Measurements from ENCODE around the gene ABCE1.

ABCE1 gene

DNA sequence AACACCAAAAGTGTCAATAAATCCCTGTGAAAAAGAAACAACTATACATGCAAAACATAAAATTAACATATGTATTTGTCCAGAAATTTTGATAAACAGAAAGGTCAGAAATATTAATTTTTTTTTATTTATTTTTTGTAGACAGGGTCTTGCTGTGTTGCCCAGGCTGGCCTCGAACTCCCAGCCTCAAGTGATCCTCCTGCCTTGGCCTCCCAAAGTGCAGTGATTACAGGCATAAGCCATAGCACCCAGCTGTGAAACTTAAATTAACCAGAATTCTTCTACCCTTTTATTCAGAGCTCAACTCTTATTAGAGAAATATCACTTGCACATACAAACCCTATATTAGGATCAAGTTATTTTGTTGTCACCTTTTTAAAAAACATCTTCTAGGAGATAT, 16.4 kb upstream of the ABCE1 start:
- H3K4me3 ChIP-seq (ENCODE audit: control insufficient read depth, low read depth, low read length) = no peak overlapping the region
- no peak for DNase-seq (ENCODE audit: low read depth)
- TF ChIP-seq, protein P1, sequence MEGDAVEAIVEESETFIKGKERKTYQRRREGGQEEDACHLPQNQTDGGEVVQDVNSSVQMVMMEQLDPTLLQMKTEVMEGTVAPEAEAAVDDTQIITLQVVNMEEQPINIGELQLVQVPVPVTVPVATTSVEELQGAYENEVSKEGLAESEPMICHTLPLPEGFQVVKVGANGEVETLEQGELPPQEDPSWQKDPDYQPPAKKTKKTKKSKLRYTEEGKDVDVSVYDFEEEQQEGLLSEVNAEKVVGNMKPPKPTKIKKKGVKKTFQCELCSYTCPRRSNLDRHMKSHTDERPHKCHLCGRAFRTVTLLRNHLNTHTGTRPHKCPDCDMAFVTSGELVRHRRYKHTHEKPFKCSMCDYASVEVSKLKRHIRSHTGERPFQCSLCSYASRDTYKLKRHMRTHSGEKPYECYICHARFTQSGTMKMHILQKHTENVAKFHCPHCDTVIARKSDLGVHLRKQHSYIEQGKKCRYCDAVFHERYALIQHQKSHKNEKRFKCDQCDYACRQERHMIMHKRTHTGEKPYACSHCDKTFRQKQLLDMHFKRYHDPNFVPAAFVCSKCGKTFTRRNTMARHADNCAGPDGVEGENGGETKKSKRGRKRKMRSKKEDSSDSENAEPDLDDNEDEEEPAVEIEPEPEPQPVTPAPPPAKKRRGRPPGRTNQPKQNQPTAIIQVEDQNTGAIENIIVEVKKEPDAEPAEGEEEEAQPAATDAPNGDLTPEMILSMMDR (IDR thresholded peaks at IDR 0.05; ENCODE audit: control insufficient read depth, insufficient read depth, low read depth, low read length, missing control alignments) = no peak

DNA sequence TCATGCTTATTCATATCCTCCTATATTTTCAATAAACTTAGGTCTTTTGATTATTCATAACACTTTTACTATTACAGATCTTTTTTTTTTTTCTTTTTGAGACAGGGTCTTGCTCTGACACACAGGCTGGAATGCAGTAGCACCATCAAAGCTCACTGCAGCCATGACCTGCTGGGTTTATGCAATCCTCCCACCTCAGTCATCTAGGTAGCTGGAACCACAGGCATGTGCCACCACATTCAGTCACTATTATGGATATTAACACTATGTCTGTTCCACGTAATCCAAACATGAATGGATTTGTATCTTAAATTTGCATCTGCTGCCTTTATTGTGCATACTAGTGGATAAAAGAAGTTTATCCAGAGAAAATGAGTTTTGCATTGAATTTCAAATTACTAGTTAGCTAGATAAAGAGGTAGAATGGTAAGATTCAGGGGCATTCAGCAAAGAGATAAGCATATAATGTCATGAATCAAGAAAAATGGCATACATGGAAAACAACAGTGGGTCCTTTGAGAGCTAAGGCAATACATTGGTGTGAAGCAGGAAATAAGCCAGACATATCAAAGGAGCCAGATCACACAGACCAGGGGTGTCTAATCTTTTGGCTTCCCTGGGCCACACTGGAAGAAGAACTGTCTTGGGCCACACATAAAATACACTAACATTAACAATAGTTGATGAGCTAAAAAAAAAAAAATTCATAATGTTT, 14.1 kb upstream of the ABCE1 start:
- no peak for DNase-seq (ENCODE audit: low read depth)
- H3K4me3 ChIP-seq (ENCODE audit: control insufficient read depth, low read depth, low read length) = no peak overlapping the region
- TF ChIP-seq, protein P1 (IDR thresholded peaks at IDR 0.05; ENCODE audit: control insufficient read depth, insufficient read depth, low read depth, low read length, missing control alignments) = no peak

DNA sequence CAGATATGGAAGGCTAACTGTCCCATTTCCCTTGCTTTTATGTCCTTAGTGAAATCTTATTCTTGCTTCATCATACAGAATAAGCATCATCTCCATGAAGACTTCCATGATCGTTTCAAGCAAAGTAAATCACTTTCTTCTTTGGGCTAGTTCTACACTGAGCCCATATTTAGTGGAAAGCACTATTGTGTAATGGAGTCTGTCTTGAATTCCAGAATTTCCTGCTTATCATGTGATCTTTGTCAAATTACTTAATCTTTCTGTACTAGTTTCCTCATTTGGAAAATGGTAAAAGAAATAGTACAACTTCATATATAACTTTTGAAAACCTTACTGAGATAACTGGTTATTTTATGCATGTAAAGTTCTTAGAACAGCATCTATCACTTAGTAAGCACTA, 7.7 kb upstream of the ABCE1 start:
- TF ChIP-seq, protein P1 (IDR thresholded peaks at IDR 0.05; ENCODE audit: control insufficient read depth, insufficient read depth, low read depth, low read length, missing control alignments) = no peak
- no peak for DNase-seq (ENCODE audit: low read depth)
- H3K4me3 ChIP-seq (ENCODE audit: control insufficient read depth, low read depth, low read length) = no peak overlapping the region

DNA sequence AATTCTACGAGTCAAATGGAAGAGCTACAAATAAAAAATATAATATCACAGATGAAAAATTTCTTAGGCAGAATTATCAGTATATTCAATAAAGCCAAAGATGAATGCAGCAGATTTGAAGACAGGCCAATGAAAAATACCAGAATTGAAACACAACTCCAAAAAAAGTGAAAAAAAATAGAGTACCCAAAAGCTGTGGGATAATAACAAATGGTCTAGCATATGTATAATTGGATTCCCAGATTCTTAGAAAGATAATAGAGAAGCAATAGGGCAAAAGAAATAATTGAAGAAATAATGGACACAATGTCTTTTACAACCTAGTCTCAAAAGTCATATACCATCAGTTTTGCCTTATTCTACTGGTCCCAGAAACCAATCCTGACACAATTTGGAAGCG, 4.5 kb upstream of the ABCE1 start:
- no peak overlapping the region for H3K4me3 ChIP-seq (ENCODE audit: control insufficient read depth, low read depth, low read length)
- no peak for DNase-seq (ENCODE audit: low read depth)
- TF ChIP-seq, protein P1 (IDR thresholded peaks at IDR 0.05; ENCODE audit: control insufficient read depth, insufficient read depth, low read depth, low read length, missing control alignments) = no peak

DNA sequence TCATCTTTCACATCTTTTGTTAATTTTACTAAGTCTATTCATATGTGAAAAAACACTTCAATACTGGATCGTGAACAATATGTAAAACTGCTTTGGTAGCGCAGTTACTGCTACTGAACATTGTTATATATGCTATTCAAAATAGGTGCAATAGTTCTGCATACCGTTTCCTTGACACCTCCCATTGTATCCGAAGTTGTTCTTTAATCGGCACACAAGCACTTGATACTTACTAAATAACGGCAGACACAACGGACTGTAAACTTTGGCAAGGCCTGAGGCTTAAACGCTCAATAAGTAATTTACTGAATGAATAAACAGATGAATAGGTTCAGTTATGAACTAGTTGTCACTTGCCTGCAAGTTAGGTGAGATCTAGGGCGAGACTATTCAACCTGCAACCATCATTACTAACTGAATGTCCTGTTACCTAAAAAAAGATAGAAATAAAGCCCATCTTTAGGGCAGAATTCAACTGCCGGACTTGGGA, 735 bp upstream of the ABCE1 start:
- TF ChIP-seq, protein P1 (IDR thresholded peaks at IDR 0.05; ENCODE audit: control insufficient read depth, insufficient read depth, low read depth, low read length, missing control alignments) = no peak
- H3K4me3 ChIP-seq (ENCODE audit: control insufficient read depth, low read depth, low read length) = peak overlapping the region; percentile 72
- DNase-seq (ENCODE audit: low read depth) = no peak

DNA sequence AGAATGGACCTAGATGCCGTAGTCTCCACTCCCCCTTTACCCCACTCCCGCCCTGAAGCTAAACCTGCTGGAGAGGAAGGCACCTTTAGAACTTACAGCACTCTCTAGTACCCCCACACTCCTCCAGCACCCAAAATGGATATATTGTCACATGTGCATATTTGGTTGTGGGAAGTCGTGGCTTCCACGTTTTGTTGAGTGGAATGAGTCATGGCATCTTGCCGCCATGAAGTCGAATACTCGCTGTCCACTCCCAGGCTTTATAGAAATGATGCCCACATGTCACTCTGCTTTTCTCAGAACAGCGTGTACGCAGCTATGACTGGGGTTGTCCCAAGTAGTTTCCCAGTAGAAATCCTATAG, 545 bp downstream of the ABCE1 start:
- DNase-seq (ENCODE audit: low read depth) = no peak
- TF ChIP-seq, protein P1 (IDR thresholded peaks at IDR 0.05; ENCODE audit: control insufficient read depth, insufficient read depth, low read depth, low read length, missing control alignments) = no peak
- peak overlapping the region; percentile 72 for H3K4me3 ChIP-seq (ENCODE audit: control insufficient read depth, low read depth, low read length)
